ENCODE measurements around the gene DDN. TPM values are rescaled to one million over a fixed set of nuclear protein-coding genes. Genes with fewer than 3 reads are reported as not detected.

DDN gene
- total RNA-seq, 1 donor from 2014 or later, result not detected

DNA sequence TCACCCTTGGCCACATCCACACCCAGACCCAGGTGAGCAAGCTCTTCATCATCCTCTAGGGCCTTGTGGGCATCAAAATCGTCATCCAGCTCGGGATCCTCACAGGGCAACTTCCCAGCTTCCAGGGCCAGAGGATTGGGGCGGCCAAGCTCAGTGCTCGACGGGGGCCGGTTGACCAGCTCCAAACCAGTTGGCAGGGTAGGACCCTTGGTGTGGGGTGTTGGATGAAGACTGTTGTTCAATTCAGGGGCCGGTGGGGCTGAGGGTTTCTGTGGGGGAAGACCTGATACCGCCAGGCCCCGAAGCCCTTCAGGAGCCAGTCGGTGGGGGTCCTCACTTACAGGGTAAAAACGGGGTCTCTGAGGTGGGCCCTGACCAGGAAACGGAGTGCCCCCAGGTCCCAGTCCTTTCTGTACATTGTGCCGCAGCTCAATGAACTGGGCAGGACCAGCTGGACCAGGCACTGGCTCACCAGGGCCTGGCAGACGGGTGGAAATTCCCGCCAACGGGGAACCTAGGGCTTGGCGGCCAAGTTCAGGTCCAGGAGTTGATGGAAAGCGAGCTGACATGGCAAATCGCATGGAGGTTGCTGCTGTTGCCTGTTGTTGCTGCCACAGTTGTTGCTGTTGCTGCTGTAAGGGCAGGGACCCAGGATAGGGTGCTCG lies 39.2 kb upstream of the DDN start:
- H3K27ac ChIP-seq, result no peak overlapping the region
- TF ChIP-seq, protein P1, sequence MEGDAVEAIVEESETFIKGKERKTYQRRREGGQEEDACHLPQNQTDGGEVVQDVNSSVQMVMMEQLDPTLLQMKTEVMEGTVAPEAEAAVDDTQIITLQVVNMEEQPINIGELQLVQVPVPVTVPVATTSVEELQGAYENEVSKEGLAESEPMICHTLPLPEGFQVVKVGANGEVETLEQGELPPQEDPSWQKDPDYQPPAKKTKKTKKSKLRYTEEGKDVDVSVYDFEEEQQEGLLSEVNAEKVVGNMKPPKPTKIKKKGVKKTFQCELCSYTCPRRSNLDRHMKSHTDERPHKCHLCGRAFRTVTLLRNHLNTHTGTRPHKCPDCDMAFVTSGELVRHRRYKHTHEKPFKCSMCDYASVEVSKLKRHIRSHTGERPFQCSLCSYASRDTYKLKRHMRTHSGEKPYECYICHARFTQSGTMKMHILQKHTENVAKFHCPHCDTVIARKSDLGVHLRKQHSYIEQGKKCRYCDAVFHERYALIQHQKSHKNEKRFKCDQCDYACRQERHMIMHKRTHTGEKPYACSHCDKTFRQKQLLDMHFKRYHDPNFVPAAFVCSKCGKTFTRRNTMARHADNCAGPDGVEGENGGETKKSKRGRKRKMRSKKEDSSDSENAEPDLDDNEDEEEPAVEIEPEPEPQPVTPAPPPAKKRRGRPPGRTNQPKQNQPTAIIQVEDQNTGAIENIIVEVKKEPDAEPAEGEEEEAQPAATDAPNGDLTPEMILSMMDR (IDR thresholded peaks at IDR 0.05), result no peak
- H3K4me1 ChIP-seq, result no peaks in the 10 kb centered on the region
- no peak for DNase-seq (ENCODE audit: low spot score in 2 of 2)
- intact Hi-C loops (cut with DNase I), result no loop called here
- H3K36me3 ChIP-seq, result peaks cover 91 to 96% of the 10 kb centered on the region in 2 donors
- H3K4me3 ChIP-seq, result no peak overlapping the region
- no peaks in the 10 kb centered on the region for H3K27me3 ChIP-seq
- no peaks in the 10 kb centered on the region for H3K9me3 ChIP-seq

- Histone ChIP-seq H3K9me3 (no peaks in the 10 kb centered on the region), H3K4me1 (no peaks in the 10 kb centered on the region), H3K36me3 (peaks cover 90 to 96% of the 10 kb centered on the region in 2 donors), H3K27me3 (no peaks in the 10 kb centered on the region), H3K4me3 (no peak overlapping the region), H3K27ac (no peak overlapping the region)
- DNase-seq (ENCODE audit: low spot score in 2 of 2), result no peak
- TF ChIP-seq, protein P1 (IDR thresholded peaks at IDR 0.05), result no peak
- intact Hi-C loops (cut with DNase I), result no loop called here
These were observed 38.7 kb upstream of the DDN start for GRCh38 chr12:49037947-49038237.

- H3K9me3 ChIP-seq, result no peaks in the 10 kb centered on the region
- no peak overlapping the region for H3K4me3 ChIP-seq
- no peaks in the 10 kb centered on the region for H3K4me1 ChIP-seq
- no peak overlapping the region for H3K27ac ChIP-seq
- TF ChIP-seq, protein P1 (IDR thresholded peaks at IDR 0.05), result no peak
- peaks cover 90 to 96% of the 10 kb centered on the region in 2 donors for H3K36me3 ChIP-seq
- no peaks in the 10 kb centered on the region for H3K27me3 ChIP-seq
- intact Hi-C loops (cut with DNase I), result no loop called here
- DNase-seq (ENCODE audit: low spot score in 2 of 2), result no peak
These were observed 38.2 kb upstream of the DDN start for GRCh38 chr12:49037111-49037946.

DNA sequence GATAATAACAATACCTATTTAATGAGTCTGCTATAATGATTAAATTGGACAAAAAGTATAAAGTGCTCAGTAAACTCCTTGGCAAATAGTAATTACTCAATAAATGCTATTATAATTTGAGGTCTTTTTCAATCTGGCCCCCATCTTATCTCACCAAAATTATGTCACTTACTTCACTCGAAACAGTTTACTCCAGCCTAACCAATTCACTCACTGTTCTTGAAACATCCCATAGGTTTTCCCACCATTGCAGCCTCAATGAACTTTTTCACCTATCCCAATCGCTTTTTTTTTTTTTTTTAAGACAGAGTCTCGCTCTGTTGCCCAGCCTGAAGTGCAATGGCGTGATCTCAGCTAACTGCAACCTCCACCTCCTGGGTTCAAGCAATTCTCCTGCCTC lies 36.9 kb upstream of the DDN start:
- peaks cover 88 to 95% of the 10 kb centered on the region in 2 donors for H3K36me3 ChIP-seq

GRCh38 chr12:49034286-49034622 lies 35.1 kb upstream of the DDN start:
- Histone ChIP-seq H3K27ac (no peak overlapping the region), H3K4me3 (no peak overlapping the region), H3K27me3 (no peaks in the 10 kb centered on the region), H3K9me3 (no peaks in the 10 kb centered on the region), H3K4me1 (no peaks in the 10 kb centered on the region), H3K36me3 (peaks cover 71 to 83% of the 10 kb centered on the region in 2 donors)
- TF ChIP-seq, protein P1 (IDR thresholded peaks at IDR 0.05), result no peak
- intact Hi-C loops (cut with DNase I), result no loop called here
- DNase-seq (ENCODE audit: low spot score in 2 of 2), result no peak

More for the DNA sequence above, 36.9 kb upstream of the DDN start:
- DNase-seq (ENCODE audit: low spot score in 2 of 2), result no peak
- H3K4me1 ChIP-seq, result no peaks in the 10 kb centered on the region
- H3K4me3 ChIP-seq, result no peak overlapping the region
- no peak overlapping the region for H3K27ac ChIP-seq
- H3K9me3 ChIP-seq, result no peaks in the 10 kb centered on the region
- H3K27me3 ChIP-seq, result no peaks in the 10 kb centered on the region
- TF ChIP-seq, protein P1 (IDR thresholded peaks at IDR 0.05), result no peak
- intact Hi-C loops (cut with DNase I), result no loop called here

Data from ascending aorta (tissue), 2 donors.